ENCODE data around the gene DDIAS. TPM values are rescaled to one million over a fixed set of nuclear protein-coding genes. Genes with fewer than 3 reads are reported as not detected.

Gene DDIAS
- total RNA-seq, 1 donor from 2014 or later: 0.22 TPM

Other genes starting within 250 kb of the DDIAS start
- gene FAM181B, start 167.9 kb upstream of the DDIAS start, total RNA-seq: 0.27 TPM
- 52.3 TPM for gene PRCP, start 1.3 kb upstream of the DDIAS start, total RNA-seq
- 21.0 TPM for gene RAB30, start 170.2 kb downstream of the DDIAS start, total RNA-seq

Measured in cardiac septum (tissue), 1 donor.